GM23338 (cell line): ENCODE data around the gene IGFLR1. TPM values are rescaled to one million over a fixed set of nuclear protein-coding genes. Genes with fewer than 3 reads are reported as not detected.

Experiments used
- ATAC-seq: fragments of 200-7000 bp; cut with Tn5 transposase; 3 replicates; pipeline ENCODE4 v1.9.1; 2020
- DNase-seq: peaks from one replicate; pipeline ENCODE4 v3.0.0-alpha.2; 2015; ENCODE audit warnings: low spot score
- H2AFZ ChIP-seq: fragments of 200-600 bp; sonication (generic); 2 replicates; pipeline ENCODE4 v1.8.0; 2016; ENCODE audit warnings: antibody characterized with exemption, mild to moderate bottlenecking, moderate library complexity
- H3F3A ChIP-seq: fragments of 200-600 bp; sonication (generic); replicated peaks from 2 replicates; pipeline ENCODE4 v1.8.0; 2017; ENCODE audit warnings: antibody characterized with exemption, mixed run types, low read depth
- H3K27ac ChIP-seq: fragments of 200-600 bp; sonication (generic); 2 replicates; pipeline ENCODE4 v1.6.1; 2016; ENCODE audit warnings: low read depth
- H3K27me3 ChIP-seq: fragments of 200-600 bp; sonication (generic); 2 replicates; pipeline ENCODE4 v1.8.0; 2016; ENCODE audit warnings: mild to moderate bottlenecking, mixed run types, moderate library complexity; ENCODE audit not compliant: insufficient read depth
- H3K36me3 ChIP-seq: fragments of 200-600 bp; sonication (generic); 2 replicates; pipeline ENCODE4 v1.8.0; 2016; ENCODE audit warnings: mild to moderate bottlenecking; ENCODE audit not compliant: insufficient read depth
- H3K4me1 ChIP-seq: fragments of 200-600 bp; sonication (generic); 2 replicates; pipeline ENCODE4 v1.8.0; 2016; ENCODE audit warnings: mild to moderate bottlenecking, moderate library complexity; ENCODE audit not compliant: insufficient read depth
- H3K4me2 ChIP-seq: fragments of 200-600 bp; sonication (generic); 2 replicates; pipeline ENCODE4 v1.7.1; 2017; ENCODE audit warnings: mixed run types
- H3K4me3 ChIP-seq: fragments of 200-600 bp; sonication (generic); 2 replicates; pipeline ENCODE4 v1.6.1; 2016; ENCODE audit warnings: mixed run types
- H3K79me2 ChIP-seq: fragments of 200-600 bp; sonication (generic); replicated peaks from 2 replicates; pipeline ENCODE4 v1.8.0; 2017; ENCODE audit warnings: mild to moderate bottlenecking; ENCODE audit not compliant: insufficient read depth
- H3K9me2 ChIP-seq: fragments of 200-600 bp; sonication (generic); 2 replicates; pipeline ENCODE4 v1.8.0; 2017; ENCODE audit not compliant: insufficient read depth
- H4K20me1 ChIP-seq: fragments of 200-600 bp; sonication (generic); replicated peaks from 2 replicates; pipeline ENCODE4 v1.8.0; 2017; ENCODE audit warnings: mild to moderate bottlenecking; ENCODE audit not compliant: insufficient read depth
- H3K27ac Mint-ChIP-seq: 2 replicates; pipeline ENCODE4 v1.8.0; 2020; ENCODE audit warnings: inconsistent platforms, mild to moderate bottlenecking, moderate library complexity, mixed read lengths
- H3K27me3 Mint-ChIP-seq: 3 replicates; pipeline ENCODE4 v1.8.0; 2022; ENCODE audit warnings: low read depth, mild to moderate bottlenecking, moderate library complexity, mixed read lengths, inconsistent platforms; ENCODE audit not compliant: insufficient read depth, poor library complexity
- H3K36me3 Mint-ChIP-seq: 3 replicates; pipeline ENCODE4 v1.8.0; 2021; ENCODE audit warnings: low read depth, mild to moderate bottlenecking, inconsistent platforms, moderate library complexity, mixed read lengths
- H3K4me1 Mint-ChIP-seq: 3 replicates; pipeline ENCODE4 v1.8.0; 2020; ENCODE audit warnings: mild to moderate bottlenecking, inconsistent platforms, mixed read lengths
- H3K4me3 Mint-ChIP-seq: 3 replicates; pipeline ENCODE4 v1.8.0; 2021; ENCODE audit warnings: moderate library complexity, mild to moderate bottlenecking, inconsistent platforms, mixed read lengths
- H3K9me3 Mint-ChIP-seq: 3 replicates; pipeline ENCODE4 v1.8.0; 2020; ENCODE audit warnings: moderate library complexity, mild to moderate bottlenecking, inconsistent platforms, mixed read lengths
- CREB1 ChIP-seq: fragments of 250-450 bp; sonication (Bioruptor Pico); IDR thresholded peaks from 2 replicates; pipeline ENCODE4 v1.5.0; 2020; ENCODE audit warnings: low read depth, mild to moderate bottlenecking, moderate library complexity
- CTCF ChIP-seq, 2 experiments: fragments of 200-600 bp in 1 of 2; sonication (generic) in 1 of 2; conservative IDR thresholded peaks; 2 replicates each; pipeline versions ENCODE4 v1.5.1 to v1.6.1; 2016 to 2017; ENCODE audit warnings: antibody characterized with exemption in 2 of 2, low read depth in 2 of 2, mild to moderate bottlenecking in 2 of 2, moderate library complexity in 1 of 2
- ETS1 ChIP-seq: IDR thresholded peaks from 2 replicates; pipeline ENCODE4 v1.6.1; 2016; ENCODE audit warnings: antibody characterized with exemption
- EZH2 ChIP-seq: fragments of 200-600 bp; sonication (generic); IDR thresholded peaks from one replicate; pipeline ENCODE4 v1.8.0; 2017; ENCODE audit warnings: antibody characterized with exemption, mild to moderate bottlenecking, low read depth; ENCODE audit not compliant: unreplicated experiment
- EZH2phosphoT487 ChIP-seq: fragments of 200-600 bp; sonication (generic); IDR thresholded peaks from one replicate; pipeline ENCODE4 v1.8.1; 2018; ENCODE audit warnings: antibody characterized with exemption; ENCODE audit not compliant: unreplicated experiment
- NANOG ChIP-seq: IDR thresholded peaks from 2 replicates; pipeline ENCODE4 v1.6.1; 2016; ENCODE audit warnings: antibody characterized with exemption, borderline replicate concordance
- POLR2AphosphoS5 ChIP-seq: IDR thresholded peaks from 2 replicates; pipeline ENCODE4 v1.6.1; 2016; ENCODE audit warnings: antibody characterized with exemption, low read depth
- REST ChIP-seq: IDR thresholded peaks from one replicate; pipeline ENCODE4 v1.6.1; 2018; ENCODE audit warnings: antibody characterized with exemption; ENCODE audit not compliant: unreplicated experiment
- STAT1 ChIP-seq: IDR thresholded peaks from one replicate; pipeline ENCODE4 v1.6.1; 2016; ENCODE audit warnings: antibody characterized with exemption; ENCODE audit not compliant: unreplicated experiment
- ZNF114 ChIP-seq: fragments of 250-450 bp; sonication (Bioruptor Pico); IDR thresholded peaks from 2 replicates; pipeline ENCODE4 v1.5.0; 2020; ENCODE audit warnings: mild to moderate bottlenecking, moderate library complexity
- ZNF331 ChIP-seq: fragments of 250-450 bp; sonication (Bioruptor Pico); IDR thresholded peaks from 2 replicates; pipeline ENCODE4 v1.5.0; 2020; ENCODE audit warnings: low read depth, mild to moderate bottlenecking, moderate library complexity
- ZNF462 ChIP-seq: fragments of 250-450 bp; sonication (Bioruptor Pico); IDR thresholded peaks from 2 replicates; pipeline ENCODE4 v1.5.0; 2020; ENCODE audit warnings: mild to moderate bottlenecking, moderate library complexity
- polyA plus RNA-seq: library from polyadenylated mRNA; unstranded; fragments of >200 nt; fragmentation: Nextera tagmentation; extraction: Ambion mirVana; gene quantifications from 2 replicates; pipeline ENCODE4 v1.2.1, GENCODE V29; 2016
- total RNA-seq: library from RNA; depleted of rRNA; stranded (reverse); fragments of >200 nt; shearing (Covaris generic); gene quantifications from 2 replicates; pipeline ENCODE4 v1.2.3, GENCODE V29; 2014

Gene IGFLR1
- total and polyA plus RNA-seq, 2 experiments from 2014 or later, result 14.4 to 17.8 TPM

GRCh38 chr19:35757231-35757748, 15.0 kb upstream of the IGFLR1 start:
- Histone ChIP-seq H4K20me1 (peaks cover 3% of the 10 kb centered on the region), H3K27ac (no peak overlapping the region), H3F3A (peaks cover 9% of the 10 kb centered on the region; the same call in 1 of the 2 replicates), H3K4me2 (peak overlapping the region; percentile 93), H3K4me3 (peak overlapping the region; percentile 94), H3K9me2 (no peaks in the 10 kb centered on the region), H3K27me3 (peaks cover 28% of the 10 kb centered on the region), H2AFZ (peak overlapping the region; percentile 90), H3K36me3 (peaks cover 6% of the 10 kb centered on the region; the same call in 1 of the 2 replicates), H3K4me1 (peaks cover 4% of the 10 kb centered on the region), H3K79me2 (peaks cover 13% of the 10 kb centered on the region)
- no peak for TF ChIP-seq EZH2
- TF ChIP-seq ZNF114 (CRISPR knock-in tag), result no peak
- TF ChIP-seq REST, result no peak
- no peak for TF ChIP-seq CREB1 (CRISPR knock-in tag)
- TF ChIP-seq ZNF331, result no peak
- no peak for TF ChIP-seq ZNF462 (CRISPR knock-in tag)
- no peak for TF ChIP-seq NANOG
- no peak for TF ChIP-seq EZH2phosphoT487
- no peak for TF ChIP-seq STAT1
- no peak for TF ChIP-seq CTCF (conservative IDR thresholded peaks at IDR 0.05; ENCODE audit: low read depth in 2 of 2)
- TF ChIP-seq POLR2AphosphoS5, result no peak; the same call in 1 of the 2 replicates
- TF ChIP-seq ETS1, result no peak
- ATAC-seq, result peak; percentile 15
- H3K4me3 Mint-ChIP-seq, result peak overlapping the region; percentile 83
- peaks cover 26% of the 10 kb centered on the region for H3K36me3 Mint-ChIP-seq
- H3K27ac Mint-ChIP-seq, result peak overlapping the region; percentile 92
- peaks cover 15% of the 10 kb centered on the region for H3K4me1 Mint-ChIP-seq
- H3K9me3 Mint-ChIP-seq, result no peaks in the 10 kb centered on the region; the same call in 2 of the 3 replicates
- DNase-seq, result peak; percentile 52
- peaks cover 38% of the 10 kb centered on the region for H3K27me3 Mint-ChIP-seq
